VCaP (cell line): ENCODE measurements around the gene CCDC81.

Experiments used
- H3K27ac ChIP-seq: fragments of 450-650 bp; 2 replicates; pipeline ENCODE4 v1.5.1; 2017
- CTCF ChIP-seq: fragments of 450-650 bp; conservative IDR thresholded peaks from 2 replicates; pipeline ENCODE4 v1.5.1; 2017; ENCODE audit warnings: mild to moderate bottlenecking, moderate library complexity

The CCDC81 gene

GRCh38 chr11:86360775-86361395 is 13.8 kb upstream of the CCDC81 start:
- TF ChIP-seq CTCF, result peak; percentile 79
- no peak overlapping the region for H3K27ac ChIP-seq

GRCh38 chr11:86363424-86363823 is 11.3 kb upstream of the CCDC81 start:
- no peak for TF ChIP-seq CTCF

GRCh38 chr11:86365546-86365945 is 9.1 kb upstream of the CCDC81 start:
- H3K27ac ChIP-seq, result no peak overlapping the region
- TF ChIP-seq CTCF, result no peak

More at GRCh38 chr11:86363424-86363823, 11.3 kb upstream of the CCDC81 start:
- H3K27ac ChIP-seq, result no peak overlapping the region

- no peak for TF ChIP-seq CTCF
Observed at GRCh38 chr11:86369668-86370067, 5.0 kb upstream of the CCDC81 start.

GRCh38 chr11:86370171-86370570 is 4.5 kb upstream of the CCDC81 start:
- H3K27ac ChIP-seq, result no peak overlapping the region
- no peak for TF ChIP-seq CTCF

More at GRCh38 chr11:86369668-86370067, 5.0 kb upstream of the CCDC81 start:
- H3K27ac ChIP-seq, result no peak overlapping the region

- no peak overlapping the region for H3K27ac ChIP-seq
- TF ChIP-seq CTCF, result no peak
Observed at GRCh38 chr11:86370922-86371594, 3.6 kb upstream of the CCDC81 start.

GRCh38 chr11:86372041-86372440 is 2.6 kb upstream of the CCDC81 start:
- H3K27ac ChIP-seq, result no peak overlapping the region
- TF ChIP-seq CTCF, result no peak
